ENCODE data around the gene CTNNA3.

The CTNNA3 gene

GRCh38 chr10:66755474-66755873 is 940.5 kb downstream of the CTNNA3 start:
- DNase-seq (ENCODE audit: low read depth in 2 of 2), result no peak

- DNase-seq (ENCODE audit: low read depth in 2 of 2), result no peak
These were observed 943.3 kb downstream of the CTNNA3 start for GRCh38 chr10:66752714-66753113.

DNA sequence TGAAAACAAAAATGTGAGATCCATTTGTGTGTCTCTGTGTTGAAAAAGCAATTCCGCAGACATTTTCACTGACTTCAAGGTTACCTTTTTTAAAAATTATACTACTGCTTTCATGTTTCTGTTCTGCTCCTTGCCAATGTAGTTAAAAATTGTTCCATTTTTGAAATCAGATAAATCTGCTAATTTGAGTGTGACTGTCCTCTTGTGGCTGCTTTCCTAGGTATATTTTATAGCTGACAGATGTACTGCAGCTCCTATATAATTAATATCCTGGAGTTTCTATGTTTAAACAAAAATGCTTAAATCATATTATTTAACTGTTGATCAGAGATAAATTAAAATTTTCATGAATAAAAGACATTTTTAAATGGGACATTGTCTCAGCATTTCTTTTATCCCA is 947.8 kb downstream of the CTNNA3 start:
- DNase-seq (ENCODE audit: low read depth in 2 of 2), result no peak

- no peak for DNase-seq (ENCODE audit: low read depth in 2 of 2)
These were observed 948.5 kb downstream of the CTNNA3 start for GRCh38 chr10:66747451-66747850.

GRCh38 chr10:66746711-66747110 is 949.3 kb downstream of the CTNNA3 start:
- no peak for DNase-seq (ENCODE audit: low read depth in 2 of 2)

GRCh38 chr10:66746246-66746645 is 949.7 kb downstream of the CTNNA3 start:
- DNase-seq (ENCODE audit: low read depth in 2 of 2), result no peak

GRCh38 chr10:66744915-66745314 is 951.1 kb downstream of the CTNNA3 start:
- DNase-seq (ENCODE audit: low read depth in 2 of 2), result no peak

GRCh38 chr10:66737241-66737640 is 958.8 kb downstream of the CTNNA3 start:
- DNase-seq (ENCODE audit: low read depth in 2 of 2), result no peak

DNA sequence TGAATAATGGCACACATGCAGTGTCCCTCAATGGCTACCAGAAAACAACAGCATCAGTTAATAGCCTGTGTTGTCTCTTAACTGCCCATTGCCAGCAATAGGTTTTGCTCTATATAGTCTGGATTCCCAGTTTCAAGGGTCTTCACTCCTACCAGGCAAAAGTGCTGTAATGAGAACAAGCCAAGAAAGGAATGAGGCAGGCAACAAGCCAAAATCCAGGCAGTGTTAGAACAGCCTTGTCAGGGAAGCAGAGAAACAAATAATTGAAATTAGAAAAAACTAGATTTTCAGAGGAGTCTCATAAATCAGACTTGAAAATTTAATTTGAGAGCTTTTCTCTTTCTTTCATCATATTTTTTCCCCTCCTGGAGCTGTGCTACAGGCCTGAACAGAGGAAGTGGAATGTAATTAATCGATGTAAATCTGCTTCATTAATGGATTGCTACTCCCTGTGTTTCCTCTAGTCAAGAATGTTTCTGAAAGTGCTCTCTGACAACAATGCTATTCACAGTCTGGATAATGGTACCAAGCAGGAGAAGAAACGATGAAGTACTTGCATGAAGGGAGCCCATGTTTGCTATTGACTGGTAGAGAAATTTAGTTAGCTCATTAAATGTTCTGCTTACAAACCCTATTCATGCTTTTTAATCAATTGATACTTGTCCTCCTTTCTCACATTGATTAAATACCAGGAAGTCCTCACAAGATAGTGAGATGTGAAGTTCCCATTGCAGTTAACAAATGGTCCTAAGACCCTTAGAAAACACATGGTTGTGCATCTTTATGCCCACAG is 972.2 kb downstream of the CTNNA3 start:
- no peak for DNase-seq (ENCODE audit: low read depth in 2 of 2)

DNA sequence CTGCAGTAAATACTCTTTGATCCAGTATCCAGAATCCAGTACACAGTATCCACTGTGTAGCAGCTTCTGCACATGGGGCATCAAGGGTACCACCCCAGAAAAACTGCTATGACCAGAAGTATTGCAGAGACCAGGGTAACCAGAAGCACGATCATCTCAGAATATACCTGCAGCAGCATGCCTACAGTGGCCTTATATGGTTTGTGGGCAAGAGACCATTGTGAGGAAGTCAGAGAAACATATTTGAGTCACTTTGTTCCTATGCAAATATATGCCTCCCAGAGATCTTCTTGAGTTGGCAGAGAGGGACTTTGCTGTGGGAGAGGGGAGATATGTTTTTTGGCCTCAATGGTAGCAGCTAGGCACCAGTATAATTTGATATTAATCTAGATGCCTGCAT is 976.5 kb downstream of the CTNNA3 start:
- DNase-seq (ENCODE audit: low read depth in 2 of 2), result no peak

DNA sequence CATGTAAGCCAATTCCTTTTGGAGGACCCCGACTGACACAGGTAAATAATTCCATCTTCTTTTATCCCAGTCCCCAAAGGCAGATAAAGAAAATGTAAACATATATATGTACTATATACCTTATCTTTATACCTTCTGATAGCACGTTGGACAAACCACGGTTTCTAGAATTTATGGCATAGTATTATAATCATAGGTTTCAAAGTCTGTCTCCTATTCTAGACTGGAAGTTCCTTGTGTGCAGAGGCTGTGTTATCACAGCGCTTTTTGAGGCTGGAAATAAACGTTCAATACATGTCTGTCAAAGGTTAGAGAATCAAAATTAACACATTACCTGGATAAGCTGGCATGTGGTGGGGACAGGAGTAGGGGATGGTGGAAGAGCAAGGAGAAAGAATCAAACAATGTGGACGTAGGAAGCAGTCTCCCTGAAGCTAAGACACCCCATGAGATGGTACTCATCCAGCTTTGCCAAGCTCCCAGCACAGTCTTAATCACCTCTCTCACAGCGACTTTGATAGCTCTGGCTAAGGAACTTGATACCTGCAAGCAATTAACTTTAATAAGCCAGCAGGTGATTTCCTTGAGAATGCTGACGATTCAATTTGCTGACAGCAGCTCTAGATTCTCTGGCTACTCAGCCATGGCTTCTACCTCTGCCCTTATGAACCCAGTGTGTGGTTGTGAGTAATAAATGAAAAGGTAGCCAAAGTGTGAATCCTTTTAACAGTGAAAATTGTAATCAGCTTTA is 978.6 kb downstream of the CTNNA3 start:
- no peak for DNase-seq (ENCODE audit: low read depth in 2 of 2)

DNA sequence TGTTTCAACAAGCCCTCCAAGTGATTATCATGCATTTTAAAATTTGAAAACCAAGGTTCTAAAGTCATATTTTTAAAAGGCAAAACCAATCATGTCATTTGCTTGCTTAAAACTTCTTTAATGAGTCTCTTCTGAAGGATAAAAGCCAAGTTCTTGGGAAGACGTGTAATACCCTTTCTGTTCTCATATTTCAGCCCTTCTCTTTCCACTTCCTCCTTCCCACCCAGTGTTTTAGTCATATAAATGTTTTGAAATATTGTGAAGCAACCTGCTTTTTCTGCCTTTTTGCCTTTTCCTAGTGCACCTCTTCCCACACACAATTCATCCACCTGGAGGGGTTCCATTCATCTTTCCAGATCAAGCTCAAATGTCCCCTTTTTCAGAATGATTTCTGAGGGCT is 981.3 kb downstream of the CTNNA3 start:
- DNase-seq (ENCODE audit: low read depth in 2 of 2), result no peak

GRCh38 chr10:66713387-66713786 is 982.6 kb downstream of the CTNNA3 start:
- no peak for DNase-seq (ENCODE audit: low read depth in 2 of 2)

DNA sequence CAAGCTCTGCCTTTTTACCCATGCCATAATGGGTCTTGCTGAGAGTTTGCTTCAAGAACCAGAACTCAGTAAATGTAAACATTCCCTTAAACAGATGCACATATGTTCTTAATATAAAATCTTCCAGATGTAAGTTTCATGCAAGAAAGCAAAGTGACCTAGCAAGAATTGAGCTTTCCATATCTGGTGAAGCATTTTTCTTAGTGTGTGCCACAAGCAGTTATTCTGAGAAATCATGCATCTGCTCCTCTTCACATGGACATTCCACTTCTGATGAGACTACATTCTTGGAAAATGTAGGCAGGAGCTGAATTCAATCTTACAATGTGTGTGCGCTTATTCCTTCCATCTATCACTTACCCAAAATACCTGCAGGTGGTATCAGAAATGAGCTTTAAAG is 997.9 kb downstream of the CTNNA3 start:
- no peak for DNase-seq (ENCODE audit: low read depth in 2 of 2)

DNA sequence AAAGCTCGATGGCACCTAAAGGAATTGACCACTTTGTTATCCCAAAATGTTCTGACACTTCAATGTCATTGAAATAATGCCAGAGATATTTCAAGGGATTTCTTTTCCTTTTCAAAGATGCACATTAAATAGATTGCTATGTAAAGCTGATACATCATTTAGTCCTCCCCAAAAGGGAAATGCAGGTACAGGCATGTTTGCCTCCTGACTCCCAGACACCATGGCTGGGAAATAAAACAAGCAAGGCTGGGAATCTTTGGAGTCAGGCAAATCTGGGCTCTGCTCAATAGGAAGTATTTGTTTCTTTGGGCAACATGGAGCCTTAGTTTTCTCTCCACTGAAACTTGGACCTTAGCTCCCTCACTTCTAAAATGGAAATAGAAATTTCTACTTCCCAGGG is 1000.9 kb downstream of the CTNNA3 start:
- DNase-seq (ENCODE audit: low read depth in 2 of 2), result no peak

GRCh38 chr10:66684581-66684980 is 1011.4 kb downstream of the CTNNA3 start:
- no peak for DNase-seq (ENCODE audit: low read depth in 2 of 2)

DNA sequence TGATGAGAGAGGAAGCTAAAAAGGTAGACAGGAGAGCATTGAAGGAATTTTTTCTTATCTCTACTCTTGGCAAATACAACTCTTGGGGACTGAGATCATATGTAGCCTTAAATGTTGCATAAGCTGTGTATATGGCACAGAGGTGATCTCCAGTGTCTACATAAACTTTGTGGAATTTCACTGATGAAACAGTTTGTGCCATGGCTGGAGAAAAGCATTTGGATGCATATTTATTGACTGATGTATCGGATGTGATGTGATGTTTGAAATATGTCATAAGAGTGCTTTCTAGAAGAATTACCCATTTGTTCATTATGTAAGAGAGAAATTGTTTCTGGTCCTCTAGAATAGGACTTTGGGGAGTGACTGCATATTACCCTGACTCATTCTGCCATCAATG is 1015.1 kb downstream of the CTNNA3 start:
- no peak for DNase-seq (ENCODE audit: low read depth in 2 of 2)

DNA sequence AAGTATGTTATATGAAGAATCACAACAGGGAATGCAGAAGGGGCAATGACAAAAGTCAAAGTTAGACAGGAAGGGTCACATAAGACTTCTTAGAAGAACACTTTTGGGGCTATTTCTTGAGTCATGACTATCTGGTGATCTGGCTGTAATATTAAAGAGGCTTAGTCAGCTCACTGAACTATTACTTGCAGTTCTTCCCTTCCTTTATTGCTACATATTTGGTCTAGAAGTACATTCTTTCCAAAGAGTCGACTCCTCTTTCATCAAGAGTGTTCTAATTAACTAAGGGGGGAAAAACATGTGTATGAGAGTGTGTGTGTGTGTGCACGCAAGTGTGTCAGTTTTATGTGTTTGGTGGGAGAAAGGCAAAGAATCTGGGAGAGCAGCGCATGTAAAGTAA is 1017.5 kb downstream of the CTNNA3 start:
- DNase-seq (ENCODE audit: low read depth in 2 of 2), result no peak

DNA sequence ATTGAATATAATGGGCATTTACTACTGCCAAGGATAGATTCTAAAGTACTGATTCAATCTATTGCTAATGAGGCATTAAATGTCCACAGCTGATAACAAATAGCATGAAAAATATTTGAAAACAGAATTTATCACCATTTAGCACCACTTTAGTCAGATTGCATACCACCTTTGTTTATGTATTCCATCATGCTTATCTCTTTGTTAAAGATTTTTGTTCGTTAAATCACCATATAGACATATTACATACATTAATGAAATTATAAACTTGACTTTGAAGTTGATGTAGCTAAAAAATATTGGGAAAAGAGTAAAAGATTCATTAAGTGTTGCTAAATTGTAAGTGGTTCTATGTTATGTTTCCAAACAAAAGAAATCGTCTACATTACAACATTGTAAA is 1022.9 kb downstream of the CTNNA3 start:
- DNase-seq (ENCODE audit: low read depth in 2 of 2), result no peak

DNA sequence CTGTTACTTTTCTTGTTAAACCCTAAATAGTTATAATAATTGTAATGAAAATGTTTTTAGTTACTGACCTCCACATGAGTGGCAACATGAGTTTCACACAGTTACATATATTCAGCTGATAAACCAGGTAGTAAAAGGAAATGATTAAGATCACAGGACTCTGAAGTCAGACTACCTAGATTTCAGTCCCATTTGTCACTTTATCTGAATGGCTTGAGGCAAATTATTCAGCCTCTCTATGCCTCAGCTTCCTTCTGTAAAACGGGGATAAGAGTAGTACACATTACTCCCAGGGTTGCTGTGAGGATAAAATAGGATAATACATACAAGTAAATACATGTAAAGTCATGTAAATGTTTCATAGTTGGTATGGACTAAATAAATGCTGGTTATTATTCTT is 1024.4 kb downstream of the CTNNA3 start:
- DNase-seq (ENCODE audit: low read depth in 2 of 2), result no peak

DNA sequence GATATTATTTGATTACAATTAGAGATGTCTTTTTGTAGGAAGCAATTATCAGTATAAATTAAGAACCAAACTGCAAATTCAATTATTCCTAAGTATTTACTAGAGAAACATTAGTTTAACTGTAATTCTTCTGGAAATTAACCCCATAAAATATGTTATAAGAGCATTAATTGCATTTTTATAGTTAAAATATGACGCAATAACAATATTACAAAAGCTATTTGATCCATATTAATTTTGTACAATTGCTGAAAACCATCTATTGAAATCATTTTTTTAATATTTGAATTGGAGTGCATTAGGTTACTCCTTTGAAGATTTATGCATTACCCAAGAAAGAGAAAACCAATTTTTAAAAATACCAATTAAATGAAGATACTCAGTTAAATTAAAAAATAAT is 1024.9 kb downstream of the CTNNA3 start:
- no peak for DNase-seq (ENCODE audit: low read depth in 2 of 2)

- no peak for DNase-seq (ENCODE audit: low read depth in 2 of 2)
These were observed 1039.5 kb downstream of the CTNNA3 start for GRCh38 chr10:66656499-66656898.

- DNase-seq (ENCODE audit: low read depth in 2 of 2), result no peak
These were observed 1041.1 kb downstream of the CTNNA3 start for GRCh38 chr10:66654861-66655260.

All from stimulated activated CD8-positive, alpha-beta memory T cell treated with anti-CD3 and anti-CD28 coated beads, Interleukin-7, amount 100 ng/mL, for 4 hours (primary cell).